ENCODE measurements around the gene SERTAD1. TPM values are rescaled to one million over a fixed set of nuclear protein-coding genes. Genes with fewer than 3 reads are reported as not detected.

The SERTAD1 gene
- polyA plus RNA-seq, 1 of the 3 experiments (the other 2 are of a cell fraction) = 10.4 TPM

DNA sequence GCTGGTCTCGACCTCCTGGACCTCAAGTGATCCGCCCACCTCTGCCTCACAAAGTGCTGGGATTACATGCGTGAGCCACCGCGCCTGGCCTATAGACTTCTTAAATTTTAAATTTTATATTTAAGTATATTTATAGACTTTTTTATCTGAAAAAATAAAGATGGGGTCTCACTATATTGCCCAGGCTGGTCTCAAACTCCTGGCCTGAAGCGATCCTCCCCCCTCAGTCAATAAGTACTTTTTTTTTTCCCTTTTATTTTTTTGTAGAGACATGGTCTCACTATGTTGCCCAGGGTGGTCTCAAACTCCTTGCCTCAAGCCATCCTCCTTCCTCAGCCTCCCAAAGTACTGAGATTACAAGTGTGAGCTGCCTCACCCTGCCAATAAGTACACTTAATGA, 1.9 kb downstream of the SERTAD1 start:
- POLR2A ChIA-PET = no interaction called here
- WGBS (ENCODE audit: low lambda C conversion rate) = over 99% methylated on average over 6 of the region's 6 CpGs

DNA sequence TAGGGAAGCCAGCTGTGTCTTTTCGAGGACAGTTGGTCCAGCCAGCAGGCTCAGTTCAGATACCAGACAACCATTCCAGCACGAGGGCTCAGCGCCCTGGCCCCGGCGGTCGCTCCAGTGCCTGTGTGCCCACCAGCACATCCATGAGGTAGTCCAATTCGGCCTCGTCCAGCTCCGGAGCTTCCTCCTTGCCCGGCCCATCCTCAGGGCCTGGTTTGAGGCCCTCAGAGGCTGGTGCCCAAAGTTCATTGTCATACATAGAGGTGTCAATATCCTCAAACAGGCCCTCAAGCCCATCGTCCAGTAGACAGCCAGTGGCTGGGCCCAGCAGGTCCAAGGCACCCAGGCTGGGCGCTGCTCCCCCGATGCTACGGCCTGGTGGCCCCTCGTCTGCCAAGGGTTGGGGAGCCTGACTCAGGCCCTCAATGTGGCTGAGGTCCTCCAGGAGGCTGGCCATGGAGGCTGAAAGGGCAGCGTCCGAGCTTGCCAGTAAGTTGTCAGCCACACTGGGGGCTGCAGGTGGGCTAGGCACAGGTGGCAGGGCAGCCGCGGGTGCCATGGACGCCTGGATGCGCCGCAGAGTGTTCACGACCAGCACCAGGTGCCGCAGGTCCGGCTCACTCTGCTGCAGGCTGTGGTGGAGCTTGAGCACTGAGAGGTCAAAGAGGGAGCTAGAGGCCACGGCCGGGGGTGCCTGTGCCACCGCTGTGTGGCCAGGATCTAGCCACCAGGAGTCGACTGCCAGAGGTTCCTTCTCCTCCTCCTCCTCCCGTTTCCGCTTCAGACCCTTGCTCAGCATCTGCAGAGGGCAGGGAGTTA, 2.8 kb downstream of the SERTAD1 start:
- H3K79me2 ChIP-seq (ENCODE audit: insufficient read depth) = peaks cover 36% of the 10 kb centered on the region
- H3K36me3 ChIP-seq (replicated peaks in 1 of 2; ENCODE audit: control insufficient read depth in 1 of 2, insufficient read depth in 2 of 2, low read length in 1 of 2) = peaks cover 7 to 15% of the 10 kb centered on the region in 2 experiments
- no peak for DNase-seq
- no peak overlapping the region for H3K9ac ChIP-seq
- WGBS (ENCODE audit: low lambda C conversion rate) = 86% methylated on average over 9 of the region's 31 CpGs
- no peaks in the 10 kb centered on the region for H3K27me3 ChIP-seq (ENCODE audit: insufficient read depth)
- CTCF ChIA-PET = interaction anchor here (1.0 to 2.4 kb wide), 4 partner anchors 10 to 41 kb away, joined by 3 to 15 read pairs (median 4); partner anchors contain the start of gene PRX
- H3K4me2 ChIP-seq = 0 out of 2 replicates have a peak overlapping the region, but pooled peaks have one; percentile 87
- H3K9me2 ChIP-seq = no peaks in the 10 kb centered on the region
- no peaks in the 10 kb centered on the region for H4K20me1 ChIP-seq (ENCODE audit: insufficient read depth)
- no peak overlapping the region for H3K4me3 ChIP-seq (ENCODE audit: low read depth in 2 of 2, low read length in 1 of 2)
- H3K9me3 ChIP-seq = no peaks in the 10 kb centered on the region
- H3K4me1 ChIP-seq (ENCODE audit: control insufficient read depth in 1 of 2, insufficient read depth in 2 of 2, low read depth in 1 of 2, low read length in 1 of 2) = peaks cover 6 to 17% of the 10 kb centered on the region in 2 experiments; a peak in 3 of 4 replicates
- H3K27ac ChIP-seq (ENCODE audit: low read depth in 2 of 2, low read length in 1 of 2) = peak overlapping the region in 1 of 2 experiments; percentile 39; a peak in 2 of 4 replicates
- H2AFZ ChIP-seq (ENCODE audit: low read depth) = no peak overlapping the region
- POLR2A ChIA-PET = interaction anchor here (0.8 kb wide), 1 partner anchor 9 kb away, joined by 3 read pairs; no protein-coding TSS in a partner anchor
- H3F3A ChIP-seq (replicated peaks; ENCODE audit: insufficient read depth) = peaks cover 35% of the 10 kb centered on the region
- TF ChIP-seq, protein P1, sequence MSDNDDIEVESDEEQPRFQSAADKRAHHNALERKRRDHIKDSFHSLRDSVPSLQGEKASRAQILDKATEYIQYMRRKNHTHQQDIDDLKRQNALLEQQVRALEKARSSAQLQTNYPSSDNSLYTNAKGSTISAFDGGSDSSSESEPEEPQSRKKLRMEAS (IDR thresholded peaks at IDR 0.05; ENCODE audit: low read depth) = no peak
- TF ChIP-seq FOXJ3 (CRISPR knock-in tag; IDR thresholded peaks at IDR 0.05) (no peak), RXRA (IDR thresholded peaks at IDR 0.05; ENCODE audit: borderline replicate concordance, low read depth) (no peak), GATA2 (CRISPR knock-in tag; IDR thresholded peaks at IDR 0.05) (no peak), TEAD4 (IDR thresholded peaks at IDR 0.05; ENCODE audit: borderline replicate concordance, insufficient read depth) (no peak), POLR2AphosphoS5 (IDR thresholded peaks at IDR 0.05; ENCODE audit: low read depth, low read length) (no peak), RCOR1 (IDR thresholded peaks at IDR 0.05; ENCODE audit: low read length) (no peak), EP300 (IDR thresholded peaks at IDR 0.05; ENCODE audit: borderline replicate concordance in 1 of 2, low read depth in 1 of 2, low read length in 1 of 2) (no peak)
- TF ChIP-seq, protein P2, sequence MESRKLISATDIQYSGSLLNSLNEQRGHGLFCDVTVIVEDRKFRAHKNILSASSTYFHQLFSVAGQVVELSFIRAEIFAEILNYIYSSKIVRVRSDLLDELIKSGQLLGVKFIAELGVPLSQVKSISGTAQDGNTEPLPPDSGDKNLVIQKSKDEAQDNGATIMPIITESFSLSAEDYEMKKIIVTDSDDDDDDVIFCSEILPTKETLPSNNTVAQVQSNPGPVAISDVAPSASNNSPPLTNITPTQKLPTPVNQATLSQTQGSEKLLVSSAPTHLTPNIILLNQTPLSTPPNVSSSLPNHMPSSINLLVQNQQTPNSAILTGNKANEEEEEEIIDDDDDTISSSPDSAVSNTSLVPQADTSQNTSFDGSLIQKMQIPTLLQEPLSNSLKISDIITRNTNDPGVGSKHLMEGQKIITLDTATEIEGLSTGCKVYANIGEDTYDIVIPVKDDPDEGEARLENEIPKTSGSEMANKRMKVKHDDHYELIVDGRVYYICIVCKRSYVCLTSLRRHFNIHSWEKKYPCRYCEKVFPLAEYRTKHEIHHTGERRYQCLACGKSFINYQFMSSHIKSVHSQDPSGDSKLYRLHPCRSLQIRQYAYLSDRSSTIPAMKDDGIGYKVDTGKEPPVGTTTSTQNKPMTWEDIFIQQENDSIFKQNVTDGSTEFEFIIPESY (IDR thresholded peaks at IDR 0.05; ENCODE audit: borderline replicate concordance, low read depth) = no peak
- TF ChIP-seq, protein P3, sequence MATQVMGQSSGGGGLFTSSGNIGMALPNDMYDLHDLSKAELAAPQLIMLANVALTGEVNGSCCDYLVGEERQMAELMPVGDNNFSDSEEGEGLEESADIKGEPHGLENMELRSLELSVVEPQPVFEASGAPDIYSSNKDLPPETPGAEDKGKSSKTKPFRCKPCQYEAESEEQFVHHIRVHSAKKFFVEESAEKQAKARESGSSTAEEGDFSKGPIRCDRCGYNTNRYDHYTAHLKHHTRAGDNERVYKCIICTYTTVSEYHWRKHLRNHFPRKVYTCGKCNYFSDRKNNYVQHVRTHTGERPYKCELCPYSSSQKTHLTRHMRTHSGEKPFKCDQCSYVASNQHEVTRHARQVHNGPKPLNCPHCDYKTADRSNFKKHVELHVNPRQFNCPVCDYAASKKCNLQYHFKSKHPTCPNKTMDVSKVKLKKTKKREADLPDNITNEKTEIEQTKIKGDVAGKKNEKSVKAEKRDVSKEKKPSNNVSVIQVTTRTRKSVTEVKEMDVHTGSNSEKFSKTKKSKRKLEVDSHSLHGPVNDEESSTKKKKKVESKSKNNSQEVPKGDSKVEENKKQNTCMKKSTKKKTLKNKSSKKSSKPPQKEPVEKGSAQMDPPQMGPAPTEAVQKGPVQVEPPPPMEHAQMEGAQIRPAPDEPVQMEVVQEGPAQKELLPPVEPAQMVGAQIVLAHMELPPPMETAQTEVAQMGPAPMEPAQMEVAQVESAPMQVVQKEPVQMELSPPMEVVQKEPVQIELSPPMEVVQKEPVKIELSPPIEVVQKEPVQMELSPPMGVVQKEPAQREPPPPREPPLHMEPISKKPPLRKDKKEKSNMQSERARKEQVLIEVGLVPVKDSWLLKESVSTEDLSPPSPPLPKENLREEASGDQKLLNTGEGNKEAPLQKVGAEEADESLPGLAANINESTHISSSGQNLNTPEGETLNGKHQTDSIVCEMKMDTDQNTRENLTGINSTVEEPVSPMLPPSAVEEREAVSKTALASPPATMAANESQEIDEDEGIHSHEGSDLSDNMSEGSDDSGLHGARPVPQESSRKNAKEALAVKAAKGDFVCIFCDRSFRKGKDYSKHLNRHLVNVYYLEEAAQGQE (IDR thresholded peaks at IDR 0.05; ENCODE audit: low read depth, low read length) = no peak
- TF ChIP-seq, protein P4, sequence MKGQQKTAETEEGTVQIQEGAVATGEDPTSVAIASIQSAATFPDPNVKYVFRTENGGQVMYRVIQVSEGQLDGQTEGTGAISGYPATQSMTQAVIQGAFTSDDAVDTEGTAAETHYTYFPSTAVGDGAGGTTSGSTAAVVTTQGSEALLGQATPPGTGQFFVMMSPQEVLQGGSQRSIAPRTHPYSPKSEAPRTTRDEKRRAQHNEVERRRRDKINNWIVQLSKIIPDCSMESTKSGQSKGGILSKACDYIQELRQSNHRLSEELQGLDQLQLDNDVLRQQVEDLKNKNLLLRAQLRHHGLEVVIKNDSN (IDR thresholded peaks at IDR 0.05; ENCODE audit: borderline replicate concordance, low read depth) = no peak

More for the DNA sequence above, 1.9 kb downstream of the SERTAD1 start:
- Histone ChIP-seq H3K9me2 (no peaks in the 10 kb centered on the region), H3K27ac (ENCODE audit: low read depth in 2 of 2, low read length in 1 of 2) (peak overlapping the region in 1 of 2 experiments; percentile 97; a peak in 2 of 4 replicates), H3K4me3 (ENCODE audit: low read depth in 2 of 2, low read length in 1 of 2) (no peak overlapping the region; a peak in 1 of 4 replicates), H3K9ac (peak overlapping the region; percentile 98; the same call in 1 of the 2 replicates), H3K36me3 (replicated peaks in 1 of 2; ENCODE audit: control insufficient read depth in 1 of 2, insufficient read depth in 2 of 2, low read length in 1 of 2) (peaks cover 7 to 15% of the 10 kb centered on the region in 2 experiments), H3F3A (replicated peaks; ENCODE audit: insufficient read depth) (peaks cover 35% of the 10 kb centered on the region), H3K9me3 (no peaks in the 10 kb centered on the region), H4K20me1 (ENCODE audit: insufficient read depth) (no peaks in the 10 kb centered on the region), H2AFZ (ENCODE audit: low read depth) (no peak overlapping the region), H3K79me2 (ENCODE audit: insufficient read depth) (peaks cover 36% of the 10 kb centered on the region), H3K4me2 (peak overlapping the region; percentile 89), H3K4me1 (ENCODE audit: control insufficient read depth in 1 of 2, insufficient read depth in 2 of 2, low read depth in 1 of 2, low read length in 1 of 2) (peaks cover 6 to 17% of the 10 kb centered on the region in 2 experiments; a peak in 3 of 4 replicates), H3K27me3 (ENCODE audit: insufficient read depth) (no peaks in the 10 kb centered on the region)
- no peak for TF ChIP-seq SMC3 (IDR thresholded peaks at IDR 0.05; ENCODE audit: low read depth, low read length)
- no peak for TF ChIP-seq SIN3A (IDR thresholded peaks at IDR 0.05; ENCODE audit: borderline replicate concordance, low read depth, low read length)
- TF ChIP-seq NRF1 (IDR thresholded peaks at IDR 0.05; ENCODE audit: low read depth, low read length) = no peak
- no peak for TF ChIP-seq EZH2phosphoT487 (IDR thresholded peaks at IDR 0.05; ENCODE audit: borderline replicate concordance, low read depth)
- TF ChIP-seq FOSL2 (IDR thresholded peaks at IDR 0.05; ENCODE audit: borderline replicate concordance, low read depth) = no peak
- TF ChIP-seq, protein P4 (IDR thresholded peaks at IDR 0.05; ENCODE audit: borderline replicate concordance, low read depth) = no peak
- no peak for DNase-seq
- CTCF ChIA-PET = interaction anchor here (1.3 to 1.6 kb wide), 2 partner anchors 8 to 13 kb away, joined by 3 to 4 read pairs; no protein-coding TSS in a partner anchor
